Liver (tissue), 9 donors: ENCODE results near the gene GNA15. TPM values are rescaled to one million over a fixed set of nuclear protein-coding genes. Genes with fewer than 3 reads are reported as not detected.

Experiments used
- DNase-seq: peaks from one replicate; pipeline ENCODE4 v3.0.0-alpha.2; 2017; ENCODE audit warnings: low spot score
- H3K27ac ChIP-seq, 2 donors: one replicate each; pipeline ENCODE4 v1.7.0; 2013; ENCODE audit warnings: inconsistent platforms in 2 of 2, low read length in 2 of 2, control low read depth in 1 of 2, low read depth in 1 of 2, mild to moderate bottlenecking in 1 of 2
- H3K27me3 ChIP-seq, 4 donors: one replicate each; pipeline versions ENCODE4 v1.6.1 to v1.7.0; 2013; ENCODE audit warnings: low read length in 3 of 4, inconsistent platforms in 1 of 4, mild to moderate bottlenecking in 1 of 4, moderate library complexity in 1 of 4; ENCODE audit not compliant: control insufficient read depth in 4 of 4, insufficient read depth in 4 of 4
- H3K36me3 ChIP-seq, 4 donors: one replicate each; pipeline versions ENCODE4 v1.6.1 to v1.7.0; 2013; ENCODE audit warnings: low read length in 3 of 4, mild to moderate bottlenecking in 3 of 4, low read depth in 1 of 4, moderate library complexity in 1 of 4; ENCODE audit not compliant: control insufficient read depth in 4 of 4, insufficient read depth in 3 of 4
- H3K4me1 ChIP-seq, 4 donors: one replicate each; pipeline versions ENCODE4 v1.6.1 to v1.7.0; 2013; ENCODE audit warnings: low read length in 3 of 4, mild to moderate bottlenecking in 3 of 4, moderate library complexity in 1 of 4; ENCODE audit not compliant: control insufficient read depth in 4 of 4, insufficient read depth in 4 of 4
- H3K4me3 ChIP-seq, 3 donors: one replicate each; pipeline versions ENCODE4 v1.6.1 to v1.7.0; 2013; ENCODE audit warnings: low read length in 3 of 3, control low read depth in 1 of 3, low read depth in 1 of 3, mild to moderate bottlenecking in 1 of 3
- H3K9ac ChIP-seq, 2 donors: one replicate each; pipeline ENCODE4 v1.7.0; 2013; ENCODE audit warnings: low read length in 2 of 2, mild to moderate bottlenecking in 2 of 2, moderate library complexity in 2 of 2, control low read depth in 1 of 2, low read depth in 1 of 2
- H3K9me3 ChIP-seq, 4 donors: one replicate each; pipeline versions ENCODE4 v1.6.1 to v1.7.0; 2013; ENCODE audit warnings: low read length in 3 of 4; ENCODE audit not compliant: control insufficient read depth in 4 of 4
- ATF3 ChIP-seq: IDR thresholded peaks from 2 replicates; pipeline ENCODE4 v1.6.1; 2016; ENCODE audit warnings: antibody characterized with exemption
- CTCF ChIP-seq: fragments of 150-350 bp; IDR thresholded peaks from 2 replicates; pipeline ENCODE4 v1.5.1; 2017; ENCODE audit warnings: improper control_type of control experiment, low read depth, low read length; ENCODE audit not compliant: missing input control
- EGR1 ChIP-seq, 2 donors: IDR thresholded peaks; 2 replicates each; pipeline ENCODE4 v1.6.1; 2016 to 2018; ENCODE audit warnings: antibody characterized with exemption in 2 of 2, low read depth in 2 of 2
- FOXA1 ChIP-seq: IDR thresholded peaks from 2 replicates; pipeline ENCODE4 v1.6.1; 2016; ENCODE audit warnings: antibody characterized with exemption
- FOXA2 ChIP-seq: IDR thresholded peaks from 2 replicates; pipeline ENCODE4 v1.6.1; 2016; ENCODE audit warnings: antibody characterized with exemption
- HNF4G ChIP-seq: IDR thresholded peaks from 2 replicates; pipeline ENCODE4 v1.6.1; 2016; ENCODE audit warnings: antibody characterized with exemption
- JUND ChIP-seq, 2 donors: IDR thresholded peaks; 2 replicates each; pipeline ENCODE4 v1.6.1; 2016; ENCODE audit warnings: antibody characterized with exemption in 2 of 2
- NR2F2 ChIP-seq: IDR thresholded peaks from 2 replicates; pipeline ENCODE4 v1.6.1; 2016; ENCODE audit warnings: antibody characterized with exemption
- RAD21 ChIP-seq, 2 donors: IDR thresholded peaks; 2 replicates each; pipeline ENCODE4 v1.6.1; 2016; ENCODE audit warnings: antibody characterized with exemption in 2 of 2, mild to moderate bottlenecking in 2 of 2
- RXRA ChIP-seq, 2 donors: IDR thresholded peaks; 2 replicates each; pipeline ENCODE4 v1.6.1; 2017 to 2018; ENCODE audit warnings: antibody characterized with exemption in 2 of 2, mild to moderate bottlenecking in 1 of 2
- SP1 ChIP-seq: IDR thresholded peaks from 2 replicates; pipeline ENCODE4 v1.6.1; 2018; ENCODE audit warnings: antibody characterized with exemption, mild to moderate bottlenecking
- YY1 ChIP-seq: IDR thresholded peaks from 2 replicates; pipeline ENCODE4 v1.6.1; 2016; ENCODE audit warnings: antibody characterized with exemption, mild to moderate bottlenecking
- ZBTB33 ChIP-seq: IDR thresholded peaks from 2 replicates; pipeline ENCODE4 v1.6.1; 2016; ENCODE audit warnings: antibody characterized with exemption
- WGBS: extraction: QIAGEN DNeasy Blood & Tissue Kit; methylation state at CpG from one replicate; pipeline ENCODE4 v1.1.7; 2013; 5-methylcytosine and 5-hydroxymethylcytosine counted together
- polyA plus RNA-seq, 2 donors: library from polyadenylated mRNA; stranded (reverse) in 1 of 2; unstranded in 1 of 2; fragments of 200-250 nt in 1 of 2; fragments of >200 nt in 1 of 2; fragmentation: Nextera tagmentation in 1 of 2; extraction: Ambion mirVana in 1 of 2; gene quantifications; one replicate each; pipeline versions ENCODE4 v1.2.1 to v1.2.3, GENCODE V29; 2013 to 2015
- total RNA-seq, 2 donors: library from RNA; depleted of rRNA; stranded (reverse); fragments of >200 nt; gene quantifications; one replicate each; pipeline ENCODE4 v1.2.3, GENCODE V29; 2014
- TF ChIP-seq, protein P1 (sequence below): IDR thresholded peaks from 2 replicates; pipeline ENCODE4 v1.6.1; 2016; ENCODE audit warnings: antibody characterized with exemption, mild to moderate bottlenecking
- donor health status: healthy.
- donor health status: healthy.
- donor health status: healthy.
- donor health status: healthy.
- donor health status: healthy.

Gene GNA15
- total and polyA plus RNA-seq, 4 donors: 0.11 to 10.4 (median 1.4) TPM

DNA sequence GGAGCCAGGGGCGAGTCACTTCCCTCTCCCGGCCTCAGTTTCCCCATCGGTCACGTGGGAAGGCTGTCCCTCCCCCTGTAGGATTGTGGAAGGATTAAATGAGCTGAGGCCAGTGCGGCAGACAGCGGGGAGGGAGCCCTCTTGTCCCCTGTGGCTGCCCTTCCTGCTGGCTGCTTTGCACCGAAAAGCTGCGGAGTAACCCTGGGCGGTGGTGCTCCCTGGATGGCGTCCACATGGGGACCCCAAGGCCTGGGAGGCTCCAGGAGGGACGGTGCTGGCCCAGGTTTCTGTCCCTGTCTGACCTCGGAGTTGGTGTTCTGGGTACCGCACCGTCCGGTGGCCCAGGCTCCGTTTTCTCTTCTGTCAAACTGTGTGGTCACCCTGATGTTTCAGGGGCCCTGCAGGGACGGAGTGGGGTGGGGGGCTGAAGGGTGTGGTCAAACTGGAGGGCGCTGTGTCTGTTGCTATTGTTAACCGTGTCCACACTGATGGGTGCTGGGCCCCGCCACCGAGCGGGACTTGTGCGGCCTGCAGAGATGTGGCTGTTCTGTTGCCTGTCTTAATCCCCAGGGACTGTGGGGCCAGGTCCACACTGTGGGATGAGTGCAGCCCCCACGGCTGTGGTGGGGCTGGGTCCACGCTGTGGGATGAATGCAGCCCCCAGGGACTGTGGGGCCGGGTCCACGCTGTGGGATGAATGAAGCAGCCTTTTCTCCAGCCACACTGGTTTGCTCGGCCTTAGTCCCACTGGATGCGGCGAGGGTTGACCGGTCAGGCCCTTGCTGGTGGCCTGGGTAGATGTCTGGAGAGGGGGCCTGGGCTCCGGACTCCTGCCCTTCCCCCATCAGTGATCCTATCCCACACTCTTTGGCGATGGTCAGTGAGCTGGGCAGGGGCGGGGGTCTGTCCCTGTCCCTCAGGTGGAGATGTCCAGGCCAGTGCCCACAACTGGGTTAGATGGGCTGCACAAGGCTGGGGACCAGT lies 34.8 kb upstream of the GNA15 start:
- H3K4me3 ChIP-seq: no peak overlapping the region
- H3K9ac ChIP-seq: no peak overlapping the region
- peaks cover 23 to 64% (median 45%) of the 10 kb centered on the region in 4 donors for H3K4me1 ChIP-seq
- H3K36me3 ChIP-seq: no peaks in the 10 kb centered on the region
- H3K27ac ChIP-seq: no peak overlapping the region
- 82% methylated on average over 34 of the region's 34 CpGs for WGBS
- H3K9me3 ChIP-seq: no peaks in the 10 kb centered on the region
- DNase-seq: no peak
- TF ChIP-seq RAD21 (IDR thresholded peaks at IDR 0.05): no peak
- TF ChIP-seq ATF3: no peak
- no peak for TF ChIP-seq HNF4G
- no peak for TF ChIP-seq RXRA (IDR thresholded peaks at IDR 0.05)
- no peak for TF ChIP-seq CTCF
- TF ChIP-seq ZBTB33: no peak
- H3K27me3 ChIP-seq: no peaks in the 10 kb centered on the region

DNA sequence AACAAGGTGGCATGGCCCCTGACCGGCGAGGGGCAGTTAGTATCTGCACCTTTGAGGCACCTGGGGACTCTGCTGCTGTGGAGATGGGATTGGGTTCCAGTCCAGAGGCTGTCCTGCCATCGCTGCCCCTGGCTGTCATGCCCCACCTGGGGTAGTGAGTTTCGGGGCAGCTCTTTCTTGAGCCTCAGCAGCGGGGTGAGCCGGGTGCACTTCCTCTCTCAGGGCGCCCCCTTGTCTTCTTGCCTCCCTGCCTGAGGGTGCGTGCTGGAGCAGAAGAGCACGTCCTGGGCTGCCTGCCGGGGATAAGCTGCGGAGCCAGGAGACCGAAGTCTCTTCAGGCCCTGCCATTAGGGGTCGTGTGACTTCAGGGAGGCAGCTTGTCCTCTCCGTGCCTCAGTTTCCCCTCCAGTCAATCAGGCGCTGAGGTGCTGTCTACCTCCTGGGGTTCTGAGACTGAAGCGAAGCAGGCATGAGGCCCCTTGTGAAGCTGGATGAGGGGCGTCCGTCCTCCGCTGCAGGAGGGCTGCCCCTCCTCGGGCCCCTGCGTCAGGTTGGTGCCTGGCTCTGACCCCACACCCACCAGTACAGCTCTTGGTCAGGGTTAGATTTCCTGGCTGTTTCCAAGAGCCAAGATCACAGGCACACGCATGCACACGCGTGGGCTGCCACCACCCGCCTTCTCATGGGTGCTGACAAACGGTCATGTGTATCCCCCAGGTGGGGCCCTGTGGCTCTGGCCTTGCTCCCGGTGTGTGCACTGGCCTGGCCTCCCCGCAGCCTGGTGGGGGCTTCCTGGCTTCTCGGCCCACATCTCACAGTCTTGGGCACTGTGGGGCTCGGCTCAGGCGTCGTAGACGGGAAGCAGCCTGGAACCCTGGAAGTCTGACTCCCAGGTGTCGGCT lies 33.3 kb upstream of the GNA15 start:
- Histone ChIP-seq H3K9me3 (no peaks in the 10 kb centered on the region), H3K27me3 (no peaks in the 10 kb centered on the region), H3K36me3 (no peaks in the 10 kb centered on the region), H3K27ac (no peak overlapping the region), H3K4me1 (peaks cover 11 to 55% (median 34%) of the 10 kb centered on the region in 4 donors), H3K9ac (no peak overlapping the region), H3K4me3 (no peak overlapping the region)
- whole genome bisulfite sequencing: 92% methylated on average over 34 of the region's 34 CpGs
- DNase-seq: no peak
- TF ChIP-seq SP1: no peak
- no peak for TF ChIP-seq NR2F2
- TF ChIP-seq YY1: no peak
- TF ChIP-seq, protein P1, sequence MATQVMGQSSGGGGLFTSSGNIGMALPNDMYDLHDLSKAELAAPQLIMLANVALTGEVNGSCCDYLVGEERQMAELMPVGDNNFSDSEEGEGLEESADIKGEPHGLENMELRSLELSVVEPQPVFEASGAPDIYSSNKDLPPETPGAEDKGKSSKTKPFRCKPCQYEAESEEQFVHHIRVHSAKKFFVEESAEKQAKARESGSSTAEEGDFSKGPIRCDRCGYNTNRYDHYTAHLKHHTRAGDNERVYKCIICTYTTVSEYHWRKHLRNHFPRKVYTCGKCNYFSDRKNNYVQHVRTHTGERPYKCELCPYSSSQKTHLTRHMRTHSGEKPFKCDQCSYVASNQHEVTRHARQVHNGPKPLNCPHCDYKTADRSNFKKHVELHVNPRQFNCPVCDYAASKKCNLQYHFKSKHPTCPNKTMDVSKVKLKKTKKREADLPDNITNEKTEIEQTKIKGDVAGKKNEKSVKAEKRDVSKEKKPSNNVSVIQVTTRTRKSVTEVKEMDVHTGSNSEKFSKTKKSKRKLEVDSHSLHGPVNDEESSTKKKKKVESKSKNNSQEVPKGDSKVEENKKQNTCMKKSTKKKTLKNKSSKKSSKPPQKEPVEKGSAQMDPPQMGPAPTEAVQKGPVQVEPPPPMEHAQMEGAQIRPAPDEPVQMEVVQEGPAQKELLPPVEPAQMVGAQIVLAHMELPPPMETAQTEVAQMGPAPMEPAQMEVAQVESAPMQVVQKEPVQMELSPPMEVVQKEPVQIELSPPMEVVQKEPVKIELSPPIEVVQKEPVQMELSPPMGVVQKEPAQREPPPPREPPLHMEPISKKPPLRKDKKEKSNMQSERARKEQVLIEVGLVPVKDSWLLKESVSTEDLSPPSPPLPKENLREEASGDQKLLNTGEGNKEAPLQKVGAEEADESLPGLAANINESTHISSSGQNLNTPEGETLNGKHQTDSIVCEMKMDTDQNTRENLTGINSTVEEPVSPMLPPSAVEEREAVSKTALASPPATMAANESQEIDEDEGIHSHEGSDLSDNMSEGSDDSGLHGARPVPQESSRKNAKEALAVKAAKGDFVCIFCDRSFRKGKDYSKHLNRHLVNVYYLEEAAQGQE: no peak
- TF ChIP-seq FOXA1: no peak
- TF ChIP-seq FOXA2: no peak
- no peak for TF ChIP-seq JUND (IDR thresholded peaks at IDR 0.05)
- no peak for TF ChIP-seq EGR1 (IDR thresholded peaks at IDR 0.05; ENCODE audit: low read depth in 2 of 2)
- TF ChIP-seq RAD21 (IDR thresholded peaks at IDR 0.05): no peak
